Stimulated activated CD4-positive, alpha-beta T cell treated with anti-CD3 and anti-CD28 coated beads, Interleukin-2, amount 100 ng/mL, for 48 hours (primary cell): ENCODE measurements around the gene PAQR5.
"Not testable (repeated sequence)": the region's sequence is repeated elsewhere in the genome, so short reads cannot be mapped to it uniquely, and the experiment has no call there.

ENCODE experiments used
- DNase-seq, 2 donors: peaks; one replicate each; pipeline ENCODE4 v3.0.0-alpha.2; 2020

PAQR5 gene

GRCh38 chr15:69317392-69317841, 18.7 kb downstream of the PAQR5 start:
- no peak for DNase-seq

GRCh38 chr15:69318033-69318432, 19.3 kb downstream of the PAQR5 start:
- no peak for DNase-seq

- no peak for DNase-seq
These were observed 21.0 kb downstream of the PAQR5 start for GRCh38 chr15:69319384-69320375.

GRCh38 chr15:69320977-69321554, 22.4 kb downstream of the PAQR5 start:
- DNase-seq = no peak

- DNase-seq = no peak
These were observed 25.2 kb downstream of the PAQR5 start for GRCh38 chr15:69323893-69324430.

- no peak for DNase-seq
These were observed 25.9 kb downstream of the PAQR5 start for GRCh38 chr15:69324565-69324964.

- no peak for DNase-seq
These were observed 26.8 kb downstream of the PAQR5 start for GRCh38 chr15:69325456-69325971.

GRCh38 chr15:69328080-69328479, 29.4 kb downstream of the PAQR5 start:
- DNase-seq = no peak

- DNase-seq = no peak
These were observed 30.0 kb downstream of the PAQR5 start for GRCh38 chr15:69328739-69329138.

GRCh38 chr15:69337138-69337537, 38.4 kb downstream of the PAQR5 start:
- no peak for DNase-seq

GRCh38 chr15:69338535-69339213, 40.0 kb downstream of the PAQR5 start:
- no peak for DNase-seq

- not testable (repeated sequence) for DNase-seq
These were observed 40.5 kb downstream of the PAQR5 start for GRCh38 chr15:69339214-69339543.

GRCh38 chr15:69340243-69340900, 41.7 kb downstream of the PAQR5 start:
- no peak for DNase-seq

GRCh38 chr15:69341356-69341755, 42.6 kb downstream of the PAQR5 start:
- DNase-seq = no peak

GRCh38 chr15:69342460-69343076, 43.9 kb downstream of the PAQR5 start:
- DNase-seq = no peak

- DNase-seq = no peak
These were observed 44.4 kb downstream of the PAQR5 start for GRCh38 chr15:69343133-69343532.

- no peak for DNase-seq
These were observed 45.5 kb downstream of the PAQR5 start for GRCh38 chr15:69344238-69344637.

GRCh38 chr15:69346112-69346511, 47.4 kb downstream of the PAQR5 start:
- DNase-seq = no peak

- DNase-seq = no peak
These were observed 52.6 kb downstream of the PAQR5 start for GRCh38 chr15:69351333-69351732.

- no peak for DNase-seq
These were observed 53.2 kb downstream of the PAQR5 start for GRCh38 chr15:69351884-69352283.

GRCh38 chr15:69357773-69358771, 59.4 kb downstream of the PAQR5 start:
- DNase-seq = no peak
